Measurements from ENCODE around the gene CST9L.

DNA sequence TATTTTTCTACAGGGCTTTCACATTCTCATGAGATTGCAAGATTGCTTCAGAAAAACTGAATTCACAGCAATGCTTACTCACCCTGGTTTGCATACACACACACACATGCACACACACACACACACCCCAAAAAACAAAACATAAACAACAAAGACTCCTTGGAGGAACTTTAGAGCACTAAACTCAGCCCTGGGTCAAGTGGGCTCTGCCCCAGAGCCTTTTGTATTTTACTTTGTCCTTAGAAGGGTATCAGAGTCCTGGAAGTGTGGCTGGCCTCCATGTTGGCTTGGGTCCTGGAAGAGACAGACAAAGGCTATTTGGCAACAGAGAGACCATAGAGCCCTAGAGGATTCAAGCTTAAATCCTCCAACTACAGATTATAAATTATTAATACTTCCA is 45.4 kb upstream of the CST9L start:
- TF ChIP-seq GATA2 (IDR thresholded peaks at IDR 0.05; ENCODE audit: low read depth, low read length): no peak
- TF ChIP-seq GATA3 (IDR thresholded peaks at IDR 0.05; ENCODE audit: low read depth, low read length): no peak
